ENCODE results near the gene TTC28.
"Not testable (repeated sequence)": the region's sequence is repeated elsewhere in the genome, so short reads cannot be mapped to it uniquely, and the experiment has no call there.

The TTC28 gene

DNA sequence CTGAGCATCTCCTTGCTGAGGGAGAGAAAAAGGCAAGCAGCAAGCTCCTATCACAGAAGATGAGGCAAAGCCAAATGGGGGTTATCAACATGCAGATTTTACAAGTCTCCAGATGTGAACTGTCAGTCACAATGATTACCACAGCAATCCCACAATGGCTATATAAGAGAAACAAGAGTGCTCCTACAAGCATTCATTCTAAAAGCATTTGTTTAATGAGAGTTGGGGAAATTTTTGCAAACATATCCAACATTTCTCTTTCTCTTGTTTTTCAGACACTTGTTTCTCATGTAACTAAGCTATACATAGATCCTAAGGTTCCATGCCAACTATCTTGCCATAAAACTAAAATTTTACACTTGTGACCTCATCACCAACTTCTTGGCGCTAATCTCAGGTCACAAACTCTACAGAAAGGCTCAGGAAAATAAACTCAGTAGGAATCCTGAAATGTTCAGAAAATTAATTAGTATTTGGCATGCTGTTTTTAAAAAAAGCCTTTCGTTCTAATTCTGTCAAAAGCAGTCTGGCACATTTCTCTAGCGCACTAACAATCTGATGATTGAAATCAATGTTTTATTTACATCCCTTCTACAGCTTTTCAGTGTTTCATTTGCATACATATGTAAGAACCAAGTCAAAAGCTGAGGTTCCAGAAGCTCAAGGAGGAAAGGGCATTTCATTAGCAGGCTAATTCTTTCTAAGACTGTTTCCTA lies 199.5 kb downstream of the TTC28 start:
- DNase-seq = no peak

DNA sequence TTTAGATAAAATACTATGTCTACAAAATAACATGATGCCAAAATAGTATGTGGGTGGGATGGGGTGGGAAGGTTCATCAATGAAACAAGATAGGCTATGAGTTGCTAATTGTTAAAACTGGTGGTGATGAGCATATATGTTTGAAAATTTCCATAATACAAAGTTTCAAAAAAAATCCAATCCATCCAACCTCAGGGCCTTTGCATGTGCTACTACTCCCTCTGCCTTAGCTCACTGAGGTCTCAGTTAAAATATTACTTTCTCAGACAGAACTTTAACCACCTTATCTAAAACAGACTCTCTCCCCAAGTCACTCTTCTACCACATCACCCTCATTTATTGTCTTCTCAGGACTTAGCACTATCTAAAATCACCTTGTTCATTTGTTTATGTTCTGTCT lies 201.1 kb downstream of the TTC28 start:
- DNase-seq = no peak

DNA sequence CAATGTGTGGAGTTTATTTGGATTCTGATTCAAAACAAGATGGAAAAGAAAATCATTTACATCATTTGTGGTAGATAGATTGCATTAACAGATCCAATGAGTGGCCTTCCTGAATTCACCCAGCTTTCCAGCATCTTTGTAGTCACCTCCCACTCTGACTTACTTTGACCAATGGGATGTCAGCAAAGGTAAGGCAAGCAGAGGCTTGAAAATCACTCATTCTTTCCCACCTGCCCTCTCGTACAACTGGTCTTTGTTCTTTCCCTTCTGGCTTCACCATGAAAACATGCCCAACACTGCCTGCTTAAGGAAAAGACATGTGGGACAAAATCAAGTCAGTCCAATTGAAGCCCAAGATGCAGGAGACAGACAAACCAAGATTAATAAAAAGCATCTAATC lies 202.1 kb downstream of the TTC28 start:
- DNase-seq = no peak

DNA sequence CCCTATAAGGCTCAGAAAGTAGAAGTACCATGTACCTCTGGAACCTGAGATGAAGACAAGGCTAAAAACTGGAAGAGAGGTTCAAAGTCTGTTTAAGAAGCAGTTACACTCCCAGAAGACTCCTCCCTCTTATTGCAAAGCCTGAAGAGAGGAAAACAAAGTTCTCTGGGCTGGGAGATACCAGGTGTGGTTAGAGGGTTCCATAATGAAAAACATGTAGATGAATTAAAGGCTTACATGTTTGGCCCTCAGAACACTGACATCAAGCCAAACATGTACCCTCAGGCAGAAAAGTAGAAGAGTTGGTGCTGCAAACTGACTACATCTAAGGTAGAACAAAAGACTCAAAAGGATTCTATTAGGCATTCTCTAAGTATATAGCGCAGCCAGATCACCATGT lies 205.3 kb downstream of the TTC28 start:
- DNase-seq = no peak

DNA sequence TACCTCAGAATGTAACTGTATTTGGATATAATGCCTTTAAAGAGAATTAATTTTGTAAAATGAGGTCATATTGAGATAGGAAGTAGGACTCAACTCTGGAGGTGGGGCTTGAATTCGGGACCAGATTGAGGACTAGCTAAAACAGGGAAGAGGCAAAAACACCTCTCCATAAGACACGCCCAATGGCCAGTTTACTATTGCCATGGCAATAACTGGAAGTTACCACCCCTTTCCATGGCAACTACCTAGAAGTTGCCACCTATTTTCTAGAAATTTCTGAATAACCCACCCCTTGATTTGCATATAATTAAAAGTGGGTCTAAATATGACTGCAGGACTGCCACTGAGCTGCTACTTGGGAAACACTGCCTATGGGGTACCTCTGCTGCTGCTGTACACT lies 206.4 kb downstream of the TTC28 start:
- no peak for DNase-seq

DNA sequence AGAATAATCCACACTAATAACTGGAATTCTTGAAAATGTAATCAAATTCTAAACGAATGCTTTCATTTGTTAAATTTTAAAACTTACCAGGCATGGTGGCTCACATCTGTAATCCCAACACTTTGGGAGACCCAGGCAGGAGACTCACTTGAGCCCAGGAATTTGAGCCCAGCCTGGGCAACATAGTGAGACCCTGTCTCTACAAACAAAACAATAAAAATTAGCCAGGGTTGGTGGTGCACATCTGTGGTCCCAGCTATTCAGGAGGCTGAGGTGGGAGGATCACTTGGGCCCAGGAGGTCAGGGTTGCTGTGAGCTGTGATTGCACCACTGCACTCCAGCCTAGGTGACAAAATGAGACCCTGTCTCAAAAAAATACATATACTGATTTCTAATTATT lies 212.6 kb downstream of the TTC28 start:
- DNase-seq = not testable (repeated sequence)

DNA sequence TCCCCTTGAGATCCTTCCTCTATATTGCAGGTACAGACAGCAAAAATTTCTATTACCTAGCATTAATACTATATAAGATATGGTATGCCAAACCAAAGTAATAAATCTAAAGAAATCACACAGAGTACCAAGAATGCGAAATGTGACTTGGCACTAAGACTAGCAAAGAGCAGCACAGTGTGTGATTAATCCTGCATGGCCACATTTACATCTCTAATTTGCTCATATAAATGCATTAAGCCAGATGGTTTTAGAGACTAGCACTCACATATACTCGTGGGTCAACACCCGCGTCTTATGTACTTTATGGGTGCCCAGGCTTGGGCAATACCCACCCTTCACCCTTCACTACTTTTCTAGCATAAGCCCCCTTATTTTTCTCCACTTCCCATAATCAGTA lies 213.2 kb downstream of the TTC28 start:
- DNase-seq = no peak

DNA sequence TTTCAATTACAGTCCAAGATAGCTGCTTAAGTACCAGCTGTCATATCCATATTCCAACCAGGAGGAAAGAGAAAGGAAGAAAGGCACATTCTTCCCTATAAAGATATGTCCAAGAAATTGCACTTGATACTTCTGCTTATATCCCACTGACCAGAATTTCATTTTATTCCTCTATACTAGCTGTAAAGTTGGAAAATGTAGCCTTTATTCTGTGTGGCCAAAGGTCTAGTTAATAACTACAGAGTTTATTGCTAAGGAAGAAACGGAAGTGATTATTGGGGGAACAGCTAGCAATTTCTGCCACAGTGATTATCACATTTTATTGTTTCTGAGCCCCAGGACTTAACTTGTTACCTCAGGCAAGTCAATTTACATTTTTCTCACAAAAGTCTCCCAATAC lies 213.8 kb downstream of the TTC28 start:
- DNase-seq = no peak

DNA sequence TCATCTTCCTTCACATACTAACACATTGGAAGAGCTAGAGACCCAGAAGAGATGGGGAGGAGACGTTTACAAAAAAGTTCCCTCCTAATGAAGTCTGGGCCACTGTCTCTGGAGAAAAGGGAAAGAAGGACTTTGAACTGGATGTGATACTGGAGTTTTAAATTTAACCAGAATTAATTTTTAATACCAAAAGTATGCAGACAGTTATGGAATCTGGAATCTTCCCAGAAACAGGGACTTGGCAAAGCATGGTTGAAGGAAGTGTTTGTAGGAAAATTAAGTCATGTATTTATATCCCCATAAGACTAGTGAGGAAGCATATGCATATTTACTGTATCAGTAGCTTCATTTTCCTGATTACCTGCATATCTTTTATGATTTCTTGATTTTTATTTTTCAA lies 215.5 kb downstream of the TTC28 start:
- no peak for DNase-seq

DNA sequence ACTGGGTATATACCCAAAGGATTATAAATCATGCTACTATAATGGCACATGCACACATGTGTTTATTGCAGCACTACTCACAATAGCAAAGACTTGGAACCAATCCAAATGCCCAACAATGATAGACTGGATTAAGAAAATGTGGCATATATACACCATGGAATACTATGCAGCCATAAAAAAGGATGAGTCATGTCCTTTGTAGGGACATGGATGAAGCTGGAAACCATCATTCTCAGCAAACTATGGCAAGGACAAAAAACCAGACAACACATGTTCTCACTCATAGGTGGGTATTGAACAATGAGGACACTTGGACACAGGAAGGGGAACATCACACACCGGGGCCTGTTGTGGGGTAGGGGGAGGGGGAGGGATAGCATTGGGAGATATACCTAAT lies 216.2 kb downstream of the TTC28 start:
- DNase-seq = not testable (repeated sequence)

DNA sequence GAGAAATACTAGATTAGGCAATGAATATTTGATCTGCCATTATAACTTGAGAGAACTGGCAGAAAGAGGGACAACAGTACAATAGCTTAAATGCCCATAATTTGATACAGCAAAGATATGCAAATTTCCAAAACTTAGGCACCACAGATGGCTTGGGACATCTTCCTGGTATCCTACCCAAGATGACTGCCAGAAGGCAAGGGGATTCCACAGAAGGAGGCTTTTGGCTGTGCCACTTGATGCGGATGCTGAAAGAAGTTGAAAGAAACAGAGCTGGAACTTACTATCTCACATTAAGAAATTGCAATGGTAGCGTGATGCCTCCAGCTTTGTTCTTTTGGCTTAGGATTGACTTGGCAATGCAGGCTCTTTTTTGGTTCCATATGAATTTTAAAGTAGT lies 216.7 kb downstream of the TTC28 start:
- no peak for DNase-seq

DNA sequence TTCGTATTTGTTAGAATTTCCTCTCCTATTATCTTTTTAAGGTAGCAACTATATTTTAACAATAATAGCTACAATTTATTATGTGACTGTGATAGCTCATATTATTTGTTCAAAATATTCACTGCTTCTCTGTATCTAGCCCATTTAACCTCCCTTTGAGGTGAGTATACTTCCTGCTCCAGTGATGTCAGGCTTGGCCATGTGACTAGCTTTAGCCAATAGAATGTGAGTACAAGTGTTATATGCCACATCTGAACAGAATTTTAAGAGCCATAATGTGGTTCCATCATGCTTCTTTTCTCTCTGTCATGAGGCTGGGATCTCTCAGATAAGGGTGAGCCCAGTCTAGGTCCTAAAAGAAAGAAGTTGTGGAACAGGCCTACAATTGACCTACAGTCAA lies 217.6 kb downstream of the TTC28 start:
- DNase-seq = no peak

DNA sequence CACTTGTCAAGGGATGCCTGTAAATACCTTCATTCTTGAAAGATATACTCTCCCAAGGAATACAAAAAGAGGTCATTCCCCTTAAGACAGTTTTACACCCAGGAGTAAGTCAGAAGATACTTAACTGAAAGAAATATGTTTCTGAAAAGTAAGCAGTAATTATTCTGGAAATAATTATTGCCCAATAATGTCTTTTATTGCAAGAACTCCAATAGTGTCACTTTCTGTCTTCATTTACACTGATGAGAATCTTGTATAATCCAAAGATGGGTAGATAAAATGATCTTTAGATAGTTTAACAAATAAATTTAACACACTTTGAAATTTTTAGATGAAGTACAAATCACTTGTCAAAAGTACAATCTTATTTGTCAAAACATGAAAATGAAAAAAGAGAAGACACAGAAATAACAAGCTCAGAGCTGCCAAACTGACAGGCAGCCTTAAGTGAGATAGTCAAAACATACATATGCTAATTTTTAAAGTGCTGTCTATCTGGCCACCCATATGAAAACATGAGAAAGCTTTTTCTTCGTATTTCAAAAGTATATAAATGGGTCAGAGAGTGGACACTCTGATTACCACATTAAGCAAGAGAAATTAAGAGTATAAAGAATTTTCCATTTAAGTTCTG lies 225.1 kb downstream of the TTC28 start:
- DNase-seq = no peak

DNA sequence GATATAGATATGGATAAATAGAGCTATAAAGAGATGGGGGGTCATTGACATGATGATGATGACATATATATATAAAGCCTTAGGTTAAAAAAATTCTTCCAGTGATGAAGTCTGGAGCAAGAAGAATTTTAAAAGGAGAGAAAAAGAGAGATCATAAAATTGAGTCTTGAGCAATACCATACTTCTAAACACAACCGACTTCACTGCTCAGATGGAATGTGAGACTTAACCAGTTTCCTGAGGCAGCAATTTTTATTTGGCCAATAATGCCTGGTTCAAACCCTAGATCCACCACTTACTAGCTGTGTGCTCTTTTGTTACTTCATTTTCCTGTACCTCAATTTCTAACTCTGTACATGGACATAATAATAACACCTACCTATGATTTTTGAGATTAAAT lies 229.5 kb downstream of the TTC28 start:
- no peak for DNase-seq

DNA sequence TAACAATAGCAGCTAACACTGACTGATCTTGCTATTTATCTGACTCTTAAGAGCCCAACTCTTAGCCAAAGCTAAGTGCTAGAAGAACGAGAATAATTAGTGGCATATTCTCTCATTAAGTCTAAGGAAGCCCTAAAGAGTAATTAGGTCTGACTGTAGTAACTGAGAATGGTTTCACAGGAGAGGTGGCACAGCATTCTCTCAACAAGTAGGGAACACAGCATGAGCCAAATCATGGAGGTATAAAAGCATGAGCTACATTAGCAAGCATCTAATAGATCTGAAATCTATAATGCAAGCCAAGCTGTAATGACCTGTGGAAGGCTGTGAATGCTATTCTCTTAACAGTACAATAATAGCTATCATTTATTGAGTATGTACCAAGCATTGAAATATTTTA lies 230.6 kb downstream of the TTC28 start:
- DNase-seq = no peak

DNA sequence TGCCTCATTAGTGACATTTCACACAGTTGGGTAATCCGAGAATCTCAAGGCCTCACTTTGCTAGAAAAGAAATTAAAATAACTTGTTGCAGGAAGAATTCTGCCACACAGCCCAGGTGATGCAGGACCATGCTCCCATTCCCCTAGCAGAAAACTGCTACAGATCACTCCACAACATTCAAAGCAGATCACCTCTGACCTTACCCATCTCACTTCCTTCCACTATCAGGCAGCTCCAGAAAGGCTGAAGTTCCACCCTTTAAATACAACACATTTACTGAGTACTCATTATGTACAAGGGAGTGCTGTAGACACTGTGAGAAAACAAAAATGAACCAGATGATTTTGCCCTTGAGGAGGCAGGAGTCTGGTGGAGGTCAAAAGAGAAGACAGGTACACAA lies 231.0 kb downstream of the TTC28 start:
- no peak for DNase-seq

DNA sequence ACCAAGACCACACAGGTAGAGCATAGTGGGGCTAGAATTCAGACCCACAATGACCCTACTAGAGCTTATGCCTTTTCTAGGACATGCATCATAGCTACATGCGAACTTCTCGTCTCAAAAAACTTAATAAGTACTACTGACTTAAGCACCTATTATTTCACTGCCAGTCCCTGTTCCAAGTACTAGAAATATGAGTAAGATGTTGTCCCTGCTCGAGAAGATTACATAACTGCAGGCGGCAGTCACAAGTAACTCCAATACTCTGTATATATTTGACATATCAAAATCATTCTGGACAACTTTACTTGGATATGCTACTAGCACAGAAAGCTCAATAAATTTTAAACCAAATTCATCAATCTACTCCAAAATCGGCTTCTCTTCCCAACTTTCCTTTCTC lies 235.0 kb downstream of the TTC28 start:
- no peak for DNase-seq

DNA sequence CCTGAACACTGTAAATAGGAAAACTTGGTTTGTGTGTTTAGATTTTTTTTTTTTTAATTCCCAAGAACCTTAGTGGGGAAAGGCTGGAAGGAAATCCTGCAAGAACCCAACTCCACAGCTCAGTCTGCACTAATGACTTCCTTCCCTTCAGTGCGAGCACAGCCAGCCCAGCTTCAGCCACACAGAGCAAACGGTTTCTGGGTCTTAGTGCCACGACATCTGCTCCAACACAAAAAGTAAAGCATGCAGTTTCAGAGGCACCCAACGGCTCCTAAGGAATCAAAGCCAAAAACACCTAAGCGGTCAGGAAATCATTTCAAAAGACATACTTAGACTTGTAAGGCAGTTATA lies 236.1 kb downstream of the TTC28 start:
- no peak for DNase-seq

DNA sequence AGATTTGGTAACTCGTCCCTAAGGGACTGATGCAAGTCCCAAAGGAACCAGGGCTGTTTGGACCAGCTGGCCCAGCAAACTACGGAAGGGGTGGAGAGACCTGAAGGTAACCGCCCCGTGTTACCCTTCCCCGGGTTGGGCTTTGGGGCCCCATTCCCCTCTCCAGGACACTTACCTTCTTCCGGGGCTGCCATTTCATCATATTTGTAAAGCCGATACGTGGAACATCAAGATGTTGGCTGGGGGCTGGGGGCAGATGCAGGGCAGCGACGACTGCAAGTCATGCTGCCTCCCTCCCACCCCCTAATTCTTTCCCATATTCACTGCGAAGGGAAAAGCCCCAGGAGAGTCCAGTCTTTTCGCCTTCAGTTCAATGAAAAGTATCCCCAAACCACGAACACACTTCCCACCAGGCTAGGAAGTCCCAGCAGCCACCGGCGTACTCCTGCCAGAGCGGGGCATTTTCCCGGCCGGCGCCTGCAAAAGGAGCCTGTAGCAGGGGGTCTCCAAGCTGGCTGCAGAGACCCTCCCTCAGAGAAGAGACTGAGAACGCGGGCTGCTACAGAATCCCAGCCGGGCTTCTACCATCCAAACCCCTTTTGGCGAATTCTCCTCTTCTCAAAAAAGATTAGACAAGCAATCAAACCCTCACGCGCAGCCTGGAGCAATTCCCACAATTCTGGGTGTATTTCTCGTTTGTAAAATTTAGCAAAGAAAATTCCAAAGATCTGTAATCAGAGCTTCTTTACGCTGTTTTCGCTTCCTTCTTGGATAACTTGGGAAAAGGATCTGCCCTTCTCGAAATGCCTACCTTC lies 236.7 kb downstream of the TTC28 start:
- no peak for DNase-seq

DNA sequence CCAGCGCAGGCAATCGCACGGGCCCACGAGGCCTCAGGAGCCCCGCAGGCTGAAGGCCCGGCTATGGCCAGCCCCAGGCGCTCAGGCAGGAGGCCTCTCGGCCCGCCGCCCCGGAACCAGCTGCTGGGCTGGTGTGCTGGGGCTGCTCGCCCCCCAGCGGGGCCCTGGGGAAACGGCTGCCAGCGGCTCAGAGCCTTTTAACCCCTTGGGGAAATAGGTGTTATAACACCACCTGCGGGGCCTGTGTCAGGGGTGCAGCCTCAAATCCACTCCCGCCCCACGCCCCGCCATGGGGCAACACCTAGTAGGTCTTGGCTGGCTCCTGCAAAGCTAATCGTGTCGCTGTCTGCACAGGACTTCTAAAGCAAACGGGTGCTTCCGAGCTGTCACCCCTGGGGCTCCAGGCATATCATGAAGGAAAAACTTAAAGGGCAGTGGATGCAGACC lies 237.4 kb downstream of the TTC28 start:
- DNase-seq = peak; percentile 38

DNA sequence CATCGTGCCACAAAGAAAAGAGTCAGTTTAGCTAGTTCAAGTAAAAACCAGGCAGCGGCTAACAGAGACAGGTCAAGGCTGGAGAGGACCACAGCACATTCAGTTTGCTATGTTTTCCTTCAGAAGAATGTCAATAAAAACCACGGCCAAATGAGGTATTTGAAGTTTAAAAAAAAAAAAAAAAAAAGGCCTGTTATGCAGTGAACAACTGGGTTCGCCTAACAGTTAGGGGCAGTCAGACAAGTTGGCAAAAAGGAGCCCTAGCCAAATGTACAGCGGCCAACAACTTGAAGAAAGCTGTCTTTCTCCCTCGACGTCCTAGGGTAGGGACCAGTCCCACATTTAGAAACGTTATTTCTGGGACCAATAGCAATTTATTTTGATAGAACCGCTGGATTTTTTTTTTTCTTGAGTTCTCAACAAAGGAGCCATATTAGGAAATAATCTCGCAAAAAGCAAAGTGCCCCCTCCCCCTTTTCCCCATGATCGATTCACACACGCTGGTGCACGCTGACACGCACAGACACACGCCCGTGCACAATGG lies 237.8 kb downstream of the TTC28 start:
- DNase-seq = no peak

DNA sequence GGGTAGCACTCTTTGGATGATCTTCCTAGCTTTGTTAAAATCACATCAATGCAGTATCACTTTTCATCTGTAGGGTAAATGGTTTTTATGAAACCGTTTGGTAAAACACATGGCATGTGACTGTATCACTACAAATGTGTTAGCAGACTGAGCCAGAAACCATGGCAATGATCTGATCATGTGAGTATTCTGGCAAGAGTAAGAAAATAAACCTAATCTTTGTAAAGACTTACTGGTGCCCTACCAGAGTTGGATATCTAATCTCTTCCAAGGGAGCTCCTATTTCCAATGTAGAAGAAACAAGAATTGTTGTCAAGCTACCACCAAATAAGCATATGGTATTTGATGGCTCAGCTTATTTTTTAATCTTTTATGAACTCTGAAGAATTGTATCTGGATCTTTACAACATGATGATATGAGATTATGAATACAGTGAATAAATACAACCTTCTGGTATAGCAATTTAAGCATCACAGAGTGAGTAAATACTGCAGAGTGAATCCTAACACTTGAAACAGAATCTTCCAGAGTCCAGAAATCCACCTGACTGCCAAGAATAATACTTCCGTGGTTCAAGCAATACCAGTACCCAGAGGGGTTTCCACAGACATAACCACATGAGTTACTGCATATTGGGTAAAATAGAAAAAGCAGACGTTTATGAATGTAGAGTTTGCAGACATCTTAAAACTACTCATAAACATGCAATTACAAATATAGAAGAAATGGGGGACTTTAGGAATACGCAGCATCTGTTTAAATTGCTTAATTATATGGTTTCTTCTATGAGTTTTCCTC lies 238.8 kb downstream of the TTC28 start:
- DNase-seq = no peak

DNA sequence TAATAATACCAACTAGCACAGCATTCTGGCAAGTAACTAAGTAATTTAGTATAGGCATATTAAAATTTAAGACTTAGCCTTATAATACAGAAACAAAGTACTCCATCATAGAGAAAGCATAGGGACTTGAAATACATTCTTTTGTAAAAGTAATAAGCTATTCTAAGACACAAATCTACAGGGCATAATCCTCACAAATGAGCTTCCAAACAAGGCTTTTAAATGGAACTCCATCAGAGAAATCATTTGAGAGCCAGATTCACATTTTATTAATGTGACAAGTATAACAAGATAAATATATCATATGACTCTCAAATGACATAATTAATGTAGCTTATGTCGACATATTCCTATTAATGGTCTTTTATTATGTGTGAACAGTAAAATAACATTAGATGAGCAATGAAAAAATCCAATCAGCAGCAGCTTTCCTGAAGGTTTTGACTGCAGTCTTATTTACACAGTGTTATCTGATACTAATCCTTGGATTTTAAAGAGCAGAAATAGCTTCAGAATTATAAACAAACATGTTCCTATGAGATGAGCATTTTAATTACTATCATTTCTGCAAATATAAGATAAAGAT lies 241.4 kb downstream of the TTC28 start:
- DNase-seq = no peak

Data from CD4-positive, alpha-beta T cell treated with Interleukin-10 for 1 hour (primary cell).